ENCODE measurements around the gene CIRBP. TPM values are rescaled to one million over a fixed set of nuclear protein-coding genes. Genes with fewer than 3 reads are reported as not detected.

The CIRBP gene
- total and polyA plus RNA-seq, 9 of the 15 experiments (the other 6 are each of a cell fraction or from before 2014, with no cell fraction given): 20.5 to 327 (median 176) TPM

DNA sequence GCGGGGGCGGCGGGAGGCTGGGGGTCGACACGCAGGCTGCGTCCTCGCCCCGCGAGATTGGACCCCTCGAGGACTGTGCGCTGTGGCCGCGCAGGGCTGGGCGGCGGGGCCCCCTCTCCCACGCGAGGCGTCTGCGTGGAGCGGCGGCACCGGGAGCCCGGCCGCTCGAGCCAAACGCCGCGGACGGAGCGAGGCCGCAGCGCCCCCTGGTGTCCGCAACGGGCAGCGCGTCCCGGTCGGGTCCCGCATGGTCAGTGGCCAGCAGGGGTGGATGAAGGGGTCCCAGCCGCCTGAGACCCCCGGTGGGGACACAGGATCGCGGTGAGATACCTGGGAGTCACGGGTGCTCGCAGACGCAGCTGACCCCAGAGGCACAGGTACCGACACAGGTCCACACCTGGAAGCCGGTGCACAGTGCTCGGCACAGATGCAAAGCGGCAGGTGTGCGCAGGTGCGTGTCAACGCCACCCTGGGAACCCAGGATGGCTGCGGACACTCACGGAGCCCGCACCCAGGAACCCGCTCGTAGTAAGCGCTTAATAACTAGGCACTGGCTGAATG lies 2.1 kb upstream of the CIRBP start (continued):
- TF ChIP-seq, protein P1, sequence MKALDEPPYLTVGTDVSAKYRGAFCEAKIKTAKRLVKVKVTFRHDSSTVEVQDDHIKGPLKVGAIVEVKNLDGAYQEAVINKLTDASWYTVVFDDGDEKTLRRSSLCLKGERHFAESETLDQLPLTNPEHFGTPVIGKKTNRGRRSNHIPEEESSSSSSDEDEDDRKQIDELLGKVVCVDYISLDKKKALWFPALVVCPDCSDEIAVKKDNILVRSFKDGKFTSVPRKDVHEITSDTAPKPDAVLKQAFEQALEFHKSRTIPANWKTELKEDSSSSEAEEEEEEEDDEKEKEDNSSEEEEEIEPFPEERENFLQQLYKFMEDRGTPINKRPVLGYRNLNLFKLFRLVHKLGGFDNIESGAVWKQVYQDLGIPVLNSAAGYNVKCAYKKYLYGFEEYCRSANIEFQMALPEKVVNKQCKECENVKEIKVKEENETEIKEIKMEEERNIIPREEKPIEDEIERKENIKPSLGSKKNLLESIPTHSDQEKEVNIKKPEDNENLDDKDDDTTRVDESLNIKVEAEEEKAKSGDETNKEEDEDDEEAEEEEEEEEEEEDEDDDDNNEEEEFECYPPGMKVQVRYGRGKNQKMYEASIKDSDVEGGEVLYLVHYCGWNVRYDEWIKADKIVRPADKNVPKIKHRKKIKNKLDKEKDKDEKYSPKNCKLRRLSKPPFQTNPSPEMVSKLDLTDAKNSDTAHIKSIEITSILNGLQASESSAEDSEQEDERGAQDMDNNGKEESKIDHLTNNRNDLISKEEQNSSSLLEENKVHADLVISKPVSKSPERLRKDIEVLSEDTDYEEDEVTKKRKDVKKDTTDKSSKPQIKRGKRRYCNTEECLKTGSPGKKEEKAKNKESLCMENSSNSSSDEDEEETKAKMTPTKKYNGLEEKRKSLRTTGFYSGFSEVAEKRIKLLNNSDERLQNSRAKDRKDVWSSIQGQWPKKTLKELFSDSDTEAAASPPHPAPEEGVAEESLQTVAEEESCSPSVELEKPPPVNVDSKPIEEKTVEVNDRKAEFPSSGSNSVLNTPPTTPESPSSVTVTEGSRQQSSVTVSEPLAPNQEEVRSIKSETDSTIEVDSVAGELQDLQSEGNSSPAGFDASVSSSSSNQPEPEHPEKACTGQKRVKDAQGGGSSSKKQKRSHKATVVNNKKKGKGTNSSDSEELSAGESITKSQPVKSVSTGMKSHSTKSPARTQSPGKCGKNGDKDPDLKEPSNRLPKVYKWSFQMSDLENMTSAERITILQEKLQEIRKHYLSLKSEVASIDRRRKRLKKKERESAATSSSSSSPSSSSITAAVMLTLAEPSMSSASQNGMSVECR (CRISPR knock-in tag; IDR thresholded peaks at IDR 0.05): peak; percentile 85
- TF ChIP-seq, protein P2, sequence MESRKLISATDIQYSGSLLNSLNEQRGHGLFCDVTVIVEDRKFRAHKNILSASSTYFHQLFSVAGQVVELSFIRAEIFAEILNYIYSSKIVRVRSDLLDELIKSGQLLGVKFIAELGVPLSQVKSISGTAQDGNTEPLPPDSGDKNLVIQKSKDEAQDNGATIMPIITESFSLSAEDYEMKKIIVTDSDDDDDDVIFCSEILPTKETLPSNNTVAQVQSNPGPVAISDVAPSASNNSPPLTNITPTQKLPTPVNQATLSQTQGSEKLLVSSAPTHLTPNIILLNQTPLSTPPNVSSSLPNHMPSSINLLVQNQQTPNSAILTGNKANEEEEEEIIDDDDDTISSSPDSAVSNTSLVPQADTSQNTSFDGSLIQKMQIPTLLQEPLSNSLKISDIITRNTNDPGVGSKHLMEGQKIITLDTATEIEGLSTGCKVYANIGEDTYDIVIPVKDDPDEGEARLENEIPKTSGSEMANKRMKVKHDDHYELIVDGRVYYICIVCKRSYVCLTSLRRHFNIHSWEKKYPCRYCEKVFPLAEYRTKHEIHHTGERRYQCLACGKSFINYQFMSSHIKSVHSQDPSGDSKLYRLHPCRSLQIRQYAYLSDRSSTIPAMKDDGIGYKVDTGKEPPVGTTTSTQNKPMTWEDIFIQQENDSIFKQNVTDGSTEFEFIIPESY (CRISPR knock-in tag; IDR thresholded peaks at IDR 0.05): peak; percentile 59; the same call in 1 of the 2 replicates
- TF ChIP-seq ESRRA (IDR thresholded peaks at IDR 0.05; ENCODE audit: borderline replicate concordance, low read depth): peak; percentile 42
- TF ChIP-seq ZNF384 (IDR thresholded peaks at IDR 0.05; ENCODE audit: low read depth, low read length): 0 out of 2 replicates have a peak, but pooled peaks have one; percentile 23
- TF ChIP-seq MAZ (CRISPR knock-in tag; conservative IDR thresholded peaks at IDR 0.05 in 1 of 2, IDR thresholded peaks at IDR 0.05 in 1 of 2): peak; percentile 1 to 83; a peak in 2 of 4 replicates
- TF ChIP-seq, protein P3, sequence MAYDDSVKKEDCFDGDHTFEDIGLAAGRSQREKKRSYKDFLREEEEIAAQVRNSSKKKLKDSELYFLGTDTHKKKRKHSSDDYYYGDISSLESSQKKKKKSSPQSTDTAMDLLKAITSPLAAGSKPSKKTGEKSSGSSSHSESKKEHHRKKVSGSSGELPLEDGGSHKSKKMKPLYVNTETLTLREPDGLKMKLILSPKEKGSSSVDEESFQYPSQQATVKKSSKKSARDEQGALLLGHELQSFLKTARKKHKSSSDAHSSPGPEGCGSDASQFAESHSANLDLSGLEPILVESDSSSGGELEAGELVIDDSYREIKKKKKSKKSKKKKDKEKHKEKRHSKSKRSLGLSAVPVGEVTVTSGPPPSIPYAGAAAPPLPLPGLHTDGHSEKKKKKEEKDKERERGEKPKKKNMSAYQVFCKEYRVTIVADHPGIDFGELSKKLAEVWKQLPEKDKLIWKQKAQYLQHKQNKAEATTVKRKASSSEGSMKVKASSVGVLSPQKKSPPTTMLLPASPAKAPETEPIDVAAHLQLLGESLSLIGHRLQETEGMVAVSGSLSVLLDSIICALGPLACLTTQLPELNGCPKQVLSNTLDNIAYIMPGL (CRISPR knock-in tag; IDR thresholded peaks at IDR 0.05): peak; percentile 93
- no peak for TF ChIP-seq ZBTB8A (IDR thresholded peaks at IDR 0.05; ENCODE audit: partially characterized antibody)
- TF ChIP-seq GTF2F1 (IDR thresholded peaks at IDR 0.05; ENCODE audit: low read depth, low read length): no peak
- TF ChIP-seq, protein P4, sequence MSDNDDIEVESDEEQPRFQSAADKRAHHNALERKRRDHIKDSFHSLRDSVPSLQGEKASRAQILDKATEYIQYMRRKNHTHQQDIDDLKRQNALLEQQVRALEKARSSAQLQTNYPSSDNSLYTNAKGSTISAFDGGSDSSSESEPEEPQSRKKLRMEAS (CRISPR knock-in tag; IDR thresholded peaks at IDR 0.05): no peak
- TF ChIP-seq ZNF197 (CRISPR knock-in tag; IDR thresholded peaks at IDR 0.05; ENCODE audit: low read depth): no peak
- peak in 1 of 2 experiments; percentile 70; a peak in 2 of 4 replicates for TF ChIP-seq SIN3A (IDR thresholded peaks at IDR 0.05; ENCODE audit: borderline replicate concordance in 2 of 2, control insufficient read depth in 1 of 2, low read depth in 2 of 2, low read length in 2 of 2)
- no peak for TF ChIP-seq CAMTA2 (CRISPR knock-in tag; conservative IDR thresholded peaks at IDR 0.05)
- no peak for TF ChIP-seq TEAD1 (CRISPR knock-in tag; IDR thresholded peaks at IDR 0.05)
- TF ChIP-seq TRIM28 (IDR thresholded peaks at IDR 0.05): no peak
- peak; percentile 44 for TF ChIP-seq RBFOX2 (IDR thresholded peaks at IDR 0.05; ENCODE audit: low read depth, low read length)
- TF ChIP-seq, protein P5, sequence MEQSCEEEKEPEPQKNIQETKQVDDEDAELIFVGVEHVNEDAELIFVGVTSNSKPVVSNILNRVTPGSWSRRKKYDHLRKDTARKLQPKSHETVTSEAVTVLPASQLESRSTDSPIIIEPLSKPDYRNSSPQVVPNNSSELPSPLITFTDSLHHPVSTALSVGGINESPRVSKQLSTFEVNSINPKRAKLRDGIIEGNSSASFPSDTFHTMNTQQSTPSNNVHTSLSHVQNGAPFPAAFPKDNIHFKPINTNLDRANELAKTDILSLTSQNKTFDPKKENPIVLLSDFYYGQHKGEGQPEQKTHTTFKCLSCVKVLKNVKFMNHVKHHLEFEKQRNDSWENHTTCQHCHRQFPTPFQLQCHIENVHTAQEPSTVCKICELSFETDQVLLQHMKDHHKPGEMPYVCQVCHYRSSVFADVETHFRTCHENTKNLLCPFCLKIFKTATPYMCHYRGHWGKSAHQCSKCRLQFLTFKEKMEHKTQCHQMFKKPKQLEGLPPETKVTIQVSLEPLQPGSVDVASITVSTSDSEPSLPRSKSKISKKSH (CRISPR knock-in tag; IDR thresholded peaks at IDR 0.05): no peak
- TF ChIP-seq HDAC6 (IDR thresholded peaks at IDR 0.05; ENCODE audit: low read depth, low read length): no peak

All from K562 (cell line).